Astrocyte of the spinal cord (primary cell): ENCODE results near the gene ATL1.

Source experiments
- DNase-seq: peaks from one replicate; pipeline ENCODE4 v3.0.0; 2011; ENCODE audit warnings: low read depth, low spot score
- H3K4me3 ChIP-seq: 2 replicates; pipeline ENCODE4 v1.5.1; 2011; ENCODE audit warnings: low read depth, mild to moderate bottlenecking, low read length, moderate library complexity
- in situ Hi-C: cut with HindIII; loops from 2 replicates; pipeline ENCODE4 v1.10.0; 2017; ENCODE audit warnings: low sequenced_read_pairs
- TF ChIP-seq, protein P1 (sequence below): IDR thresholded peaks from 2 replicates; pipeline ENCODE4 v1.5.1; 2012; ENCODE audit warnings: low read depth, mild to moderate bottlenecking, low read length, inconsistent platforms

Gene ATL1

DNA sequence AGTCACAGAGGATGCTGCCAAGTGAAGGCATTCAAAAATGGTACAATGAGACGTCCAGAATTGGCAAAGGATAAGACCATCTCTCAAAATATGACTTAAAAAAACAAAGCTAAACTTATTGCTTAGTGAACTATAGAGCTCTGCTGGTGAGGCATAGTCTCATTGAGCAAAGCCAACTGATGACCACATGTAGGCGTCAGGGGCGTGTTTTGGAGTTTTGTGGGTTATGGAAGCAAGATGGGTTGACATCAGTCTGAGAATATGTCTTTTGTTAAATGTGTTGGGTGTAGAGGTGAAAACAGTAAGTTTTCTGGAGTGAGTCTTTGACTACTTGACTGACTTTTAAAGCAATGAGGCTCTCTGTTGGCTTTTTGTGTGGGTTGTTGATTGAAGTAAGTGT, 47.2 kb downstream of the ATL1 start:
- TF ChIP-seq, protein P1, sequence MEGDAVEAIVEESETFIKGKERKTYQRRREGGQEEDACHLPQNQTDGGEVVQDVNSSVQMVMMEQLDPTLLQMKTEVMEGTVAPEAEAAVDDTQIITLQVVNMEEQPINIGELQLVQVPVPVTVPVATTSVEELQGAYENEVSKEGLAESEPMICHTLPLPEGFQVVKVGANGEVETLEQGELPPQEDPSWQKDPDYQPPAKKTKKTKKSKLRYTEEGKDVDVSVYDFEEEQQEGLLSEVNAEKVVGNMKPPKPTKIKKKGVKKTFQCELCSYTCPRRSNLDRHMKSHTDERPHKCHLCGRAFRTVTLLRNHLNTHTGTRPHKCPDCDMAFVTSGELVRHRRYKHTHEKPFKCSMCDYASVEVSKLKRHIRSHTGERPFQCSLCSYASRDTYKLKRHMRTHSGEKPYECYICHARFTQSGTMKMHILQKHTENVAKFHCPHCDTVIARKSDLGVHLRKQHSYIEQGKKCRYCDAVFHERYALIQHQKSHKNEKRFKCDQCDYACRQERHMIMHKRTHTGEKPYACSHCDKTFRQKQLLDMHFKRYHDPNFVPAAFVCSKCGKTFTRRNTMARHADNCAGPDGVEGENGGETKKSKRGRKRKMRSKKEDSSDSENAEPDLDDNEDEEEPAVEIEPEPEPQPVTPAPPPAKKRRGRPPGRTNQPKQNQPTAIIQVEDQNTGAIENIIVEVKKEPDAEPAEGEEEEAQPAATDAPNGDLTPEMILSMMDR, result no peak
- peak; percentile 59 for DNase-seq
- in situ Hi-C loops, result no loop called here
- no peak overlapping the region for H3K4me3 ChIP-seq

DNA sequence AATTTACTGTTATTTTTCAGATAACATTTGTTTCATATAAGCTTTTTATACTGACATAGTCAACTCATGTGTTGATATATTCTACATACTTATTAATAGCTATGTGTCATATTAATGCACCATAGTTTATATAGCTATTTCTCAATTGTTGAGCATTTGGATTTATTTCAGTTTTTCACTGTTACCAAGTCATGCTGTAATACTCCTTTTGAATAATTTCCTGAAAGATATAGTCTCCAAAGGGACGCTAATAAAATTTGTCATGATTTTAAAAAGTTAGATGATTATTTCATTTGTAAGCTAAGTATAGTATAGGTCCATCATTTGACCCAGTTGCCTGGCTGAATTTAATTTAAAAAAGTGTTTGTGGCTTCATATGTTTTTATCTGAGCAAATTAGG, 47.8 kb downstream of the ATL1 start:
- no peak for DNase-seq
- H3K4me3 ChIP-seq, result no peak overlapping the region
- TF ChIP-seq, protein P1, result no peak
- in situ Hi-C loops, result no loop called here

DNA sequence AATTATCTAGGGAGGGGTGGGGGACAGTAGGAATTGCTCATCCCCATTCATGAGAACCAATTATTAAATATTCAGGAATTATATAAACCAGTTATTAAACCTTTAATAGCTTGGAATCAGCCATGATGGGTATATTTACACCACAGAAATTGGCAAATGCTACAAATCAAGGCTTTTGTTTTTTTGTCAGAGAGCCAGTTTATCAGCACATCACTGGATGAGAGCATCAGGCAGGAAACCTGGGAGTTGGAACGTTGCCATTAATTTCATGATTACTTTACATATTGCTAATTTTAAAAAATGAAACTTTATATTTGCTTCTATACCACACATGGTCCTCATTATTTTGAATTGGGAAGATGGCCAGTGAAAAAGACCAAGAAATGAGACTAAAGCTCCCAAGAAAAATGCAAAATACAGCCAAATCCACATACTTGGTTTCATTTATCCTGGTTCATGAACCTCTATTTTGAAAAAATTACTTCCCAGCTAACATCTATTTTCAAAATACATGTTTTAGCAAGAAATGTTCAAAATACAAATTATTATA, 48.4 kb downstream of the ATL1 start:
- no peak for DNase-seq
- no peak overlapping the region for H3K4me3 ChIP-seq
- in situ Hi-C loops, result no loop called here
- TF ChIP-seq, protein P1, result no peak

DNA sequence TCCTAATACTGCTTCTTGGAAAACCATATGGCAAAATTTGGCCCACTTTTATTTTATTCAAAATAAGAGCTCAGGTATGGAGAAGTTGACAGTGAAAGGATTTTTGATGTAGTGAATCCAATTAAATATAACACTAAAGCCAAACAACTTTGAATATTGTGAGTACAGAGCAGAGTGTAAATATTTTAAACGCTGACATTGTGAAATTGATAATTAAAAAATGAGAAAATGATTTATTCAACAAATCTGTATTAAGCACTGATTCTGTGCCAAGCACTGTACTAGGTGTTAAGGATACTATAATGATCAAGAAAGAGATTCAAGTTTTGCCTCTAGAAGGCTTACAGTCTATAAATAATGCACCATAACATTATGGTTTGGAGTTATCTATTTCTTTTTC, 50.5 kb downstream of the ATL1 start:
- in situ Hi-C loops, result no loop called here

DNA sequence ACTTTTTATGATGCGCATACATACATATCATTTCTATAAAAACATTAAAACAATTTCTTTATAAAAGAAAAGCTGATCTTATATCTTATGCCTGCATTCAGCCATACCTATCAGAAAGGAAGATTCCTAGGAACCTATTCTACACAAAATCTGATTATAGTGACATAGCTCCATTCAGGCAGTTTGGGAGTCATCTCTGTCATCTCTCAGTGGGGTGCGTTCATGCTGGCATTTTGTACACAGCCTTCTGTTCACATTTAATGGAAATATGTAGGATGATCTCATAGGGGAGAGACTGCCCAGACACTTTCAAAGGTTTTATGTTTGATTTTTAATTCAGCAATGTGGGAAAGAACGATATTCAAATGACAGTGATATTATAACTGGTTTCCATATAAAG, 52.9 kb downstream of the ATL1 start:
- TF ChIP-seq, protein P1, result no peak
- in situ Hi-C loops, result no loop called here
- DNase-seq, result no peak
- H3K4me3 ChIP-seq, result no peak overlapping the region

More for the DNA sequence above, 50.5 kb downstream of the ATL1 start:
- H3K4me3 ChIP-seq, result no peak overlapping the region
- DNase-seq, result no peak
- TF ChIP-seq, protein P1, result no peak

DNA sequence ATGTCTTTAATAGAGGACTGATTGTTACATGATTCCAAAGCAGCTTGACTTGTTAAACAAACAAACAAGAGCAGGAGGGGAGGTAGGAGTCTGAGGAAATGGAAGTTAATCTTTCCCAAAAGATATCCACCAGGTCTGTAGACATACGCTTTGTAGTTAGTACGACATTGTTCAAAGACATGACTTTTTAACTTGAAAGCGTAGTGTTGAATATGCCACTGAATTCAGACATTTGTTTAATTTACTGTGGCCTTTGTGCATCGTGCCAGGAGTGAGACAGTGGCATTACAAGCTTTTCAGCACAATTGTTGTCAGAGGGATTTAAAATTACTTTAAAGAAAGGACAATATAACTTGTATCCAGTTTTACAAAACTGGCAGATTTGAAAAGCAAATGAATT, 55.1 kb downstream of the ATL1 start:
- H3K4me3 ChIP-seq, result no peak overlapping the region
- no peak for DNase-seq
- TF ChIP-seq, protein P1, result no peak
- in situ Hi-C loops, result no loop called here

DNA sequence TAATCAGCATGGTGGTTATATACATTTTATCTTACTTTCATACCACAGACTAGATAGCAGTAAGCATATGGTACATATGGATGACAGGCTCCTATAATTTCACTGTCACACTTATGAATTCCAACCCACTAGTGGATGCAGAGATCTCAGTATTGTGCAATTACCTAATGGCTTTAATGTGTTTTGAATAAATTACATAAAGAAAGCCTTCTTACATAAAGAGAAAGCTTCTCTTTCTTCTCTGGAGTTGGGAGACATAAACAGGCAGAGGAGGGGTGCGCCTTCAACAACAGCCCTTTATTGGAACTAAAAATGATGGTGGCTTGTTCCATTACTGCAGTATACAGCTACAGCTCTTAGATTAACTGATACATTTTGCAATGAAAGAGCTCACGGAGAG, 55.6 kb downstream of the ATL1 start:
- TF ChIP-seq, protein P1, result no peak
- H3K4me3 ChIP-seq, result no peak overlapping the region
- in situ Hi-C loops, result no loop called here
- DNase-seq, result no peak
